ENCODE measurements around the gene RP9.

- TF ChIP-seq, protein P1, sequence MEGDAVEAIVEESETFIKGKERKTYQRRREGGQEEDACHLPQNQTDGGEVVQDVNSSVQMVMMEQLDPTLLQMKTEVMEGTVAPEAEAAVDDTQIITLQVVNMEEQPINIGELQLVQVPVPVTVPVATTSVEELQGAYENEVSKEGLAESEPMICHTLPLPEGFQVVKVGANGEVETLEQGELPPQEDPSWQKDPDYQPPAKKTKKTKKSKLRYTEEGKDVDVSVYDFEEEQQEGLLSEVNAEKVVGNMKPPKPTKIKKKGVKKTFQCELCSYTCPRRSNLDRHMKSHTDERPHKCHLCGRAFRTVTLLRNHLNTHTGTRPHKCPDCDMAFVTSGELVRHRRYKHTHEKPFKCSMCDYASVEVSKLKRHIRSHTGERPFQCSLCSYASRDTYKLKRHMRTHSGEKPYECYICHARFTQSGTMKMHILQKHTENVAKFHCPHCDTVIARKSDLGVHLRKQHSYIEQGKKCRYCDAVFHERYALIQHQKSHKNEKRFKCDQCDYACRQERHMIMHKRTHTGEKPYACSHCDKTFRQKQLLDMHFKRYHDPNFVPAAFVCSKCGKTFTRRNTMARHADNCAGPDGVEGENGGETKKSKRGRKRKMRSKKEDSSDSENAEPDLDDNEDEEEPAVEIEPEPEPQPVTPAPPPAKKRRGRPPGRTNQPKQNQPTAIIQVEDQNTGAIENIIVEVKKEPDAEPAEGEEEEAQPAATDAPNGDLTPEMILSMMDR (IDR thresholded peaks at IDR 0.05): no peak
- no peak for TF ChIP-seq POLR2A (IDR thresholded peaks at IDR 0.05)
Observed at GRCh38 chr7:33155811-33156210, 46.6 kb upstream of the RP9 start.
